Adrenal gland (tissue), 19 donors: ENCODE measurements around the gene OR51B4. TPM values are rescaled to one million over a fixed set of nuclear protein-coding genes. Genes with fewer than 3 reads are reported as not detected.

Experiments
- DNase-seq, 7 donors: peaks; one replicate each; pipeline ENCODE4 v3.0.0-alpha.2; 2019 to 2020
- H3K27ac ChIP-seq, 5 donors: fragments of 200-600 bp; sonication (generic) in 4 of 5; 1 replicate in 3 of 5; 2 replicates in 2 of 5; pipeline versions ENCODE4 v1.5.1 to v1.8.0; 2016 to 2020; ENCODE audit warnings: mild to moderate bottlenecking in 1 of 5
- H3K27me3 ChIP-seq: fragments of 200-600 bp; 2 replicates; pipeline ENCODE4 v1.8.0; 2021
- H3K36me3 ChIP-seq, 2 donors: fragments of 200-600 bp; replicated peaks in 1 of 2; 1 replicate in 1 of 2; 2 replicates in 1 of 2; pipeline versions ENCODE4 v1.5.1 to v1.8.0; 2018 to 2022
- H3K4me1 ChIP-seq, 2 donors: fragments of 200-600 bp; replicated peaks in 1 of 2; 1 replicate in 1 of 2; 2 replicates in 1 of 2; pipeline versions ENCODE4 v1.5.1 to v1.8.0; 2018 to 2021
- H3K4me3 ChIP-seq, 4 donors: fragments of 200-600 bp; sonication (generic) in 3 of 4; one replicate each; pipeline ENCODE4 v1.5.1; 2016 to 2018
- H3K9me3 ChIP-seq, 3 donors: fragments of 200-600 bp; sonication (generic) in 1 of 3; replicated peaks in 1 of 3; 1 replicate in 2 of 3; 2 replicates in 1 of 3; pipeline versions ENCODE4 v1.5.1 to v1.8.0; 2016 to 2021
- CTCF ChIP-seq, 6 experiments: fragments of 450-650 bp in 4 of 6; fragments of 200-600 bp in 2 of 6; sonication (generic) in 1 of 6; IDR thresholded peaks; 1 replicate in 5 of 6; 2 replicates in 1 of 6; pipeline versions ENCODE4 v1.5.1 to v1.8.0; 2016 to 2021; ENCODE audit warnings: antibody characterized with exemption in 6 of 6, mild to moderate bottlenecking in 2 of 6, moderate library complexity in 1 of 6
- POLR2A ChIP-seq, 2 donors: fragments of 450-650 bp; IDR thresholded peaks; one replicate each; pipeline ENCODE4 v1.6.1; 2017; ENCODE audit warnings: antibody characterized with exemption in 2 of 2, mild to moderate bottlenecking in 2 of 2, moderate library complexity in 1 of 2
- WGBS, 4 donors: extraction: QIAGEN DNeasy Blood & Tissue Kit in 2 of 4; methylation state at CpG; one replicate each; pipeline versions ENCODE4 v1.1.5 to v1.1.7; 2013 to 2017; 5-methylcytosine and 5-hydroxymethylcytosine counted together
- intact Hi-C, 2 donors: fragments of 100-400 bp; cut with DNase I; formaldehyde crosslinking; loops; one replicate each; pipeline versions ENCODE4 v1.14.1 to v1.15.0; 2022 to 2023
- long read RNA-seq, 10 donors: library from polyadenylated mRNA in 3 of 10; unstranded in 2 of 10; stranded (forward) in 1 of 10; transcript quantifications; one replicate each; pipeline ENCODE4 v2.0.0 and lab custom pipeline, GENCODE V29; 2021 to 2026
- polyA plus RNA-seq, 3 donors: library from polyadenylated mRNA; stranded (reverse); fragments of 200-250 nt in 2 of 3; fragments of 350-450 nt in 1 of 3; fragmentation: Illumina TruSeq in 1 of 3; extraction: RNeasy Lipid Tissue Mini Kit (QIAGEN cat#74804) in 1 of 3; gene quantifications; one replicate each; pipeline ENCODE4 v1.2.3, GENCODE V29; 2013 to 2014
- total RNA-seq, 9 donors: library from RNA; depleted of rRNA in 4 of 9; stranded (reverse); fragments of >200 nt in 4 of 9; fragments of 120-200 nt in 1 of 9; fragmentation: NEBNext Ultra II Directional in 1 of 9; extraction: Animal tissue kit (Norgen Biotek cat#: 25700) in 1 of 9; gene quantifications; one replicate each; pipeline versions ENCODE4 v1.1.0 to v1.2.4, GENCODE V29; 2013 to 2023
- donor health status: healthy with polysubstance abuse.
- donor health status: Bipolar disorder and iron deficiency.
- donor health status: DM: yes; HTN: yes; CAD: no.
- donor health status: DM: no; HTN: no; CAD: no.
- donor health status: DM: no; HTN: no; CAD: no.
- donor health status: DM: yes; HTN: yes; CAD: no.

Gene OR51B4, protein sequence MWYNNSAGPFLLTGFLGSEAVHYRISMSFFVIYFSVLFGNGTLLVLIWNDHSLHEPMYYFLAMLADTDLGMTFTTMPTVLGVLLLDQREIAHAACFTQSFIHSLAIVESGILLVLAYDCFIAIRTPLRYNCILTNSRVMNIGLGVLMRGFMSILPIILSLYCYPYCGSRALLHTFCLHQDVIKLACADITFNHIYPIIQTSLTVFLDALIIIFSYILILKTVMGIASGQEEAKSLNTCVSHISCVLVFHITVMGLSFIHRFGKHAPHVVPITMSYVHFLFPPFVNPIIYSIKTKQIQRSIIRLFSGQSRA
- under 1 TPM in 3 of 9 donors, not detected in 6; 0.28 to 0.78 (median 0.34) TPM for total RNA-seq
- polyA plus RNA-seq: not detected
- long read RNA-seq, donor 1: 0 reads
- long read RNA-seq, donor 2: 0 reads
- long read RNA-seq, donor 3: 0 reads
- long read RNA-seq, donor 4: 0 reads
- long read RNA-seq, donor 5: 0 reads
- long read RNA-seq, donor 6: 0 reads
- long read RNA-seq, donor 7: 0 reads
- long read RNA-seq, donor 8: 0 reads
- long read RNA-seq, donor 9: 0 reads
- long read RNA-seq, donor 10: 0 reads

DNA sequence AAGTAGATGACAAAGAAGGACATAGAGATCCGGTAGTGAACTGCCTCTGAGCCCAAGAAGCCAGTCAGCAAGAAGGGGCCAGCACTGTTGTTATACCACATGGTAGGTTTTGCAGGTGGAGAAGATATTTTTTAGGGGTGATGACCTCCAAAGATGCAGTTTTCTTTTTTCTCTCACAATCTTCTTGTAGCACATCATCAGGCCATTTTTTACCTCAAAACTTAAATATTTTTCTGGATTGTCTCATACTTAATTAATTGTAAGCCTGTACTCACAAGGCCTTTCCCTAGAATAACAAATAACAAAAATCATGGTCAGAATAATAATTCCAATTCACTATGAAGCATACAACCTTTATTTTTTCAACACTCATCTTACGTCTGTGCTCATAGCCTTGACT, at the start of gene OR51B4:
Gene OR51B4 (minus strand): TSS at position 101 of the 400 bp plus-strand sequence. CDS start 0 bp downstream, at position 101.
- Histone ChIP-seq H3K4me1 (no peaks in the 10 kb centered on the region), H3K27me3 (no peaks in the 10 kb centered on the region), H3K4me3 (no peak within 1 kb of the TSS), H3K27ac (no peak within 1 kb of the TSS), H3K36me3 (no peaks in the 10 kb centered on the region), H3K9me3 (no peaks in the 10 kb centered on the region)
- no peak for DNase-seq
- intact Hi-C loops: no loop called here
- WGBS, 4 donors: 77 to 81% (median 79%) methylated on average over 2 of the region's 2 CpGs
- TF ChIP-seq POLR2A (IDR thresholded peaks at IDR 0.05) (no peak), CTCF (IDR thresholded peaks at IDR 0.05) (no peak)

GRCh38 chr11:5351208-5351607, 49.5 kb upstream of the OR51B4 start, which contains the start of gene OR51B6:
Gene OR51B6, plus strand, starts transcription at chr11:5351508. Its CDS starts 0 bp downstream, at chr11:5351508.
- H3K27ac ChIP-seq: no peak within 1 kb of the TSS
- H3K27me3 ChIP-seq: no peaks in the 10 kb centered on the region
- 50 to 62% (median 60%) methylated on average over 1 of the region's 1 CpG for WGBS, 4 donors
- no peak within 1 kb of the TSS for H3K4me3 ChIP-seq
- no peak for DNase-seq
- no peaks in the 10 kb centered on the region for H3K36me3 ChIP-seq
- intact Hi-C loops: no loop called here
- no peaks in the 10 kb centered on the region for H3K9me3 ChIP-seq
- no peaks in the 10 kb centered on the region for H3K4me1 ChIP-seq
- TF ChIP-seq CTCF (IDR thresholded peaks at IDR 0.05): no peak
- no peak for TF ChIP-seq POLR2A (IDR thresholded peaks at IDR 0.05)

- TF ChIP-seq CTCF (IDR thresholded peaks at IDR 0.05) (no peak), POLR2A (IDR thresholded peaks at IDR 0.05) (no peak)
- no peaks in the 10 kb centered on the region for H3K4me1 ChIP-seq
- 21 to 38% (median 31%) methylated on average over 1 of the region's 1 CpG for WGBS, 4 donors
- H3K27ac ChIP-seq: no peak overlapping the region
- no peaks in the 10 kb centered on the region for H3K36me3 ChIP-seq
- no peaks in the 10 kb centered on the region for H3K9me3 ChIP-seq
- DNase-seq: no peak
- intact Hi-C loops: no loop called here
- H3K27me3 ChIP-seq: no peaks in the 10 kb centered on the region
- H3K4me3 ChIP-seq: no peak overlapping the region
Measured at GRCh38 chr11:5349550-5349949, 47.8 kb upstream of the OR51B4 start.

DNA sequence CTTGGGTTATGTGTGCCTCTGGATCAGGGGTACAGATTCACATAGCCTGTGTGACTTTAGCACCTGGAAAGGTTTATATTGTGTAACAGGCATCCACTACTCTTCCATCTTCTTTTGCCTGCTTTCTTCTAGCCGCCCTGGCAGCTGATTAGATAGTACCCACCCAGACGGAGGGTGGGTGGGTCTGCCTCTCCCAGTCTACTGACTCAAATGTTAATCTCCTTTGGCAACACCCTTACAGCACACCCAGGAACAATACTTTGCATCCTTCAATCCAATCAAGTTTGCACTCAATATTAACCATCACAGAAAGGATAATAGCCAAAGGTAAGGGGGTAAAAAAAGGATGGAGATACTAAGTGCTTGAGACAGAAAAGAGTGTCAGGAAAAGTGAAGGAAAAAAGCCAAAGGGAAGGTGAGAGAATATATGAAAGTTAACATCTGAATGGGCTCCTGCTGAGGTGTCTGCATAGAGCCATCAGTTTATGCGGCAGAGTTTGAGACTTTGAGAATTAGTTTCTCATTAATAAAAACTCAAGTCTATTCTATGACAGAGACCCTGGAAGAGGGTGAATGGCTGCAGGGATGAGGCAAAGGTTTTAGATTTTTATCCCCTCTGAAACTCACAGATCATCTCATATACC, 46.9 kb upstream of the OR51B4 start:
- no peaks in the 10 kb centered on the region for H3K9me3 ChIP-seq
- 21 to 43% (median 30%) methylated on average over 3 of the region's 3 CpGs for WGBS, 4 donors
- no peak for TF ChIP-seq POLR2A (IDR thresholded peaks at IDR 0.05)
- TF ChIP-seq CTCF (IDR thresholded peaks at IDR 0.05): no peak
- H3K27me3 ChIP-seq: no peaks in the 10 kb centered on the region
- no peak for DNase-seq
- intact Hi-C loops: no loop called here
- H3K4me3 ChIP-seq: no peak overlapping the region
- no peaks in the 10 kb centered on the region for H3K36me3 ChIP-seq
- H3K27ac ChIP-seq: no peak overlapping the region
- no peaks in the 10 kb centered on the region for H3K4me1 ChIP-seq
